NCI-H2081 treated with DMSO at 0.1 percent for 48 hours (cell line): ENCODE data around the gene PLXND1.

Source experiments
- DNase-seq: peaks from one replicate; lab custom pipeline; 2025; lab: John Stamatoyannopoulos, UW

The PLXND1 gene

DNA sequence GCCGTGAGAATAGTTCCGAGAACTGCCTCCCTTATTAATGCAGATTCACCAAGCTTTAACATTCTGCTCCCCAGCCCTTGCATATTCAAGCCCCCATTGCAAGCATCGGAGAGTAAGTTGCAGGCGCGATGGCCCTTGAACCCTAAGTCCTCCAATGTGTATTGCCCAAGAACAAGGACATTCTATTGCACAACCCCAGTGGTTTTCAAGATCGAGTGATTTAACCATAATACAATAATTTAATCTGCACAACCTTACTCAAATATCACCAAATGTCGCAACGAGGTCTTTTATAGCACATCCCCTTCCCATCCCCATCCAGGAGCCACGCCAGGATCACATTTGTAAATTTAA, 21.7 kb upstream of the PLXND1 start:
- no peak for DNase-seq

DNA sequence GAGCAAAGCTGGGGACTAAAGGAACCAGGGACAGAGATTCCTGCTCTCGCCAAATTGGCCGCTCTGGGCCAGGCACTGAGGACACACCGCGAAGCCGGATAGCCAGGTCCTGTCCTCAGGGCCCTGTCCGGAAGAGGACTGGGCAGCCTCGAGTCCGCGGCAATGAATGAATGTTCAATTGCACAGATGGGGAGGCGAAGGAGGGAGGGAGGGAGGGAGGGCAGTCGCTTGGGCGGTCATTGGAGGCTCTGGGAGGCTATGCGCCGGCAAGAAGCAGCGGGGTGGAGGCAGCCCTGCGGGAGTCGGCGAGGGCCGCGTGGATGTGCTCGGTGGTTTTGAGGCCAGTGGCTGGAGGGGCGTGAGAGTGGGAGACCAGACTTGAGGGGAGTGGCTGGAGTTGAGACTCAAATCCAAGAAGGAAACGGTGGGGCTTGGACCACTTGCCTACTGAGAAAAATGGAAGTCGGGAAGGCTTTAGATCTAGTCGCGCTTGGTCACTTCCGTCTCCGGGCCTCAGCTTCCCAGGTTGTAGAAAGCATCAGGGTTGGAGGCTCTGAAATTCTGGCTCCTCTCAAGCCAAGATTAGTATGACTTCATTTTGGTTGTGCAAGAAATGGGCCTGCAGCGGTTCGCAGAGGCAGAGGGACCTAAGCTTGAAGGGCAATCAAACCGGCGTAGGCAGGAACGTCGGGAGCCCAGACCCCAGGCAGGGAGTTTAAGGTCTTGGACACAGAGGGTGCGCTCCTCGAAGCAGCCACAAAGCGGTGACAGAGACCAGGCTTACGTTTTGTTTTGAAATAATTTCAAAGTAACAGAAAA, 21.1 kb upstream of the PLXND1 start:
- DNase-seq: no peak

DNA sequence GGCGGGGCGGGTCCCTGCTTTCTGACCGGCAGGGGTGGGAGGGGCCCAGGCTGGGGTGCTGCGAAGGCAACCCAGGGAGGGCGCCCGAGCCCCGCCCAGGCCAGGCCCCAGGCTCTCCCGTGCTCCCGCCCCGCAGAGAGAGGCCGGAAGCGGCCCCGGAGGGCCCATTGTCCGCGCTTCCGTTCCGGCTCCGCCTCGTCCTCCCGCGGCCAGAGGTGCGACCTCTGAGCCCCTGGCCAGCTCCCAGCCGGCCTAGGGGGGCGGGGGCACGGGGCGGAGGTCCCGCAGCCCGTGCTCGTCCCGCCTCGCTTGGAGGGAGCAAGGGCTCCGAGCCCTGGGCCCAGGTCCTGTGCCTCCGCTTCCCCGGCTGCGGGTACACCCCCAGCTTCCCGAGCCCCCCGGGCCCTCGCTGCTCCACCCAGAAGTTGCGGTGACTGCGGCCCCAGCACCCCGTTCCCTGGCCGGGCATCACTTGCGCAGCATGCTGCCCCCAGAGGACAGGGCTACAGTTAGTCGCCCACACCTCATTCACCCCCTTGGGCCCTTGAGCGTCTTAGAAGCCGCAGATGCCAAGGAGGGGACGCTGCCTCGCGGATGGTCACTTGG, 20.4 kb upstream of the PLXND1 start:
- DNase-seq: no peak

DNA sequence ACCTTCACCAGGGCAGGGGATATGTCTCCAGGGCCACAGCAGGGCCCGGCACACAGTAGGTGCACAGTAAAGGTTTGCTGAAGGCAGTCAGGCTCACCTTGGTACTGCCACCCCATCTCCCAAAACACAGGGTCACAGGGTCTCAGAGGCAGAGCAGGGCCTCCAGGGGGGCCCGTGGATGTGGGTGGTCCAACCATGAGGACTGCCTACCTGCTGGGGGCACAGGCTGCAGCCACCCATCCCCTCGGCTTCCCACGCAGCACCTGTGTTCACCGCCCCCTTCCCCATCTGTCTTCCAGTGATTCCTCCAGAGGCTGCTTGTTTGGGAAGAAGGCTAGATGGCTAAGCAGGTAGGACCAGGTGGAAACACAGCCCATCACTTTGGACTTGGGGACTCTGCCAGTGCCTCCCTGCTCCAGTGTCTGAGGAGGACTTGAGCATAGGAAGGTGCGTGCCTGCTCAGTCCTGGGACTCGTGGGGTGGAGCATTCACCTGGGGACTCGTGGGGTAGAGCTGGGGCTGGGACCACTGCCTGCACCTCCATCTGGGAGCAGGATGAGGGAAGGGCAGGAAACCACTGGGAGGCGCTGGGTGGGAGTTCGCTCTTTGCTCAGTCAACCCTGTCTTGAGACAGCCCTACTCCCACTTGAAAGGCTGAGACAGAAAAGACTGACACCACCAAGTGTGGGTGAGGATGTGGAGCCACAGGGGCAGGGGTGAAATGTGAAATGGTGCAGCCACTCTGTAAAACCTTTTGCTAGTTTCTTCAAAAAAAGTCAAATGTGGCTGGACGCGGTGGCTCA, 18.8 kb upstream of the PLXND1 start:
- no peak for DNase-seq

DNA sequence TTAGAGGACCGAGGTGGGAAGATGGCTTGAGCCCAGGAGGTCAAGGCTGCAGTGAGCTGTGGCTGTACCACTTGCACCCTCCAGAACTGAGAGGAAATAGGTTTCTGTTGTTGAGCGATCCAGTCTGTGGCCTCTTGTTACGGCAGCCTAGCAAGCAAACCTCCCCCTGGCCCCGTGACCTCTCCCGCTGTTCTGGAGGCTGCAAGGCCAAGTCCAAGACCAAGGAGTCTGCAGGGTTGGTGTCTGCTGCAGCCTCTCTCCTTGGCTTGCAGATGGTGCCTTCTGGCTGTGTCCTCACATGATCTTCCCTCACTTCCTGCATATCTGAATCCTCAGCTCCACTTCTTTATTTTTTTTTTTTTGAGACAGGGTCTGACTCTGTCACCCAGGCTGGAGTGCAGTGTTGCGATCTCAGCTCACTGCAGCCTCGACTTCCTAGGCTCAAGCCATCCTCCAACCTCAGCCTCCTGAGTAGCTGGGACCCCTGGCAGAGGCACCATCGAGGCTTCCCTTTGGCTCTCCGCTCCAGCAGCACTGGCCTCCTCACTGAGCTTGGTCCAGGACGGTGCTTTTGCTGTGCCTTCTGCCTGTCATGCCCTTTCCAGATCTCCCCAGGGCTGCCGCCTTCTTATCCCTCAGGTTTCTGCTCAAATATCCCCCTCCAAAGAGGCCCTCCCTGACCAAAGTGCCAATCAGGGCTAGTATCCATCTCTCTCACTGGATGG, 18.0 kb upstream of the PLXND1 start:
- no peak for DNase-seq

DNA sequence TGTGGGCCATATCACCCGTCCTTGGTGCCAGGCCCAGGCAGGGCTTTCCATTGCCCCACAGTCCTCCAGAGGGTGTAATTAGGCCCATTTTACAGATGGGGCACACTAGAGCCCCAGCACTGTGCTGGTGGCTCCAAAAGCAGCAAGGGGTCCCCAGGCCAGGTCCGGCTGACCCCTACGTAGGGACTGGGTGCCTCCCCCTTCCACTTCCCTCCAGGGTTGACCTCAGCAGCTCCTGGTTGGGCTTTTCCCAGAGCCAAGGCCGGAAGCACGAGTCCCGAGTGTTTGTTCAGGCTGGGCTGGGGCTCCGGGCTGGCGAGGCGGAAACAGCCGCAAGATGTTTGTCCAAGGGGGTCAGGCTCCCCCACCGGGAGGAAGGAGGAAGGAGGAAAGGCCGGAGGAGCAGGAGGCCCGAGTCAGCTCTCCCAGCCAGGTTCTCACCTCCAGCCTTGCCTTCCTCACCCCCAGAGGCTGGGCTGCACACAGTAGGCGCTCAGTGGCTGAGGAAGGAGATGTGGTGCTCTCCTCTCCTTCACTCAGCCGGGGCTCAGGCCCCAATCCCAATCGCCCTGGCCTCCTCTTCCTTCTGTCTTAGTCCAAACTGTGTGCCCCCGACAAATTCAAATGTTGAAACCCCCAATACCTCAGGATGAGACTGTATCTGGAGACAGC, 17.1 kb upstream of the PLXND1 start:
- no peak for DNase-seq

DNA sequence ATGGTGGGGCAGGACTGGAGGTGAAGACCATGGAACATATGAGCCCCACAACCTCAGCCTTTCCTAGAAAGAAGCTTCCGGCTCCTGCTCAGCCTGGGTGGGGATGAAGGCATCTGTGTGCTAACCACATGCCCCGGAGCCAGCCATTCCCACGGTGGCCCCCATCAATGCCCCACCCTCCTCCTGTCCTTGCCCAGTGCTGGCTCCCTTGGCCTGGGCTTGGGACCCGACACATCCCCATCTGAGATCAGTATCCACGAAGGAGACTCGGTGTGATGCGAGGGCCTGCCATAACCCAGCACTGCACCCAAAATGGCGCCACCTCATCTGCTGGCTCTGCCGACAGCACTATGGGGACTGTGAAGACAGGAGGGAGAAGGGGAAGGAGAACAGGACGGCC, 16.5 kb upstream of the PLXND1 start:
- no peak for DNase-seq

DNA sequence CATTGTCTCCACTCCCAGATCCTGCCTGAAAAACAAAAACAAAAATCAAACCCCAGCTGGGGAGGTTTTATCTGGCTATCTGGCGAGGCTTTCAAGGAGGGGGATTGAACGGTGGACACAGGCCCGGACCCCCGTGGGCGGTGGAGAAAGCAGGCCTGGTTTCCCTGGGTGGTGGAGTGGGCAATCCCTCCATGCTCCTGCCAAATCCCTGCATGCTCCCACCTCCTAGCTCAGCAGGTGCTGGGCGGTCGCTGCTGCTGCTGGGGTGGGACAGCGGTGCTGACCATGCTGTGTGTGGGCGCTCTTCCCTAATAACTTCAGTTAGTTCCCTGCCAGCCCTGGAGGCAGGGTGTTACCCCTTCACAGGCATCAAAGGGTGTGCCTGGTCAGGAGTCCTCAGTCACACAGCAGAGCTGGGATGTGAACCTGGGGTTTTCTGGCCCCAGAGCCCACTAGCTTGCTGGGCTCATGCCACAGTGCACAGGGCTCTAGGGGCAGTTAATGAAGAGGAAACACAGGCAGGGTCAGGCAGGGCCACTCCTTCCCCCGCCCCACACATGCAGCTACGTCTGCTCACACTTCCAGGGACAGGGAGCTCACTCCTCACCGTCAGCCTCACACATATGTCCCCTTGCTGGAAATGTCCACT, 15.9 kb upstream of the PLXND1 start:
- DNase-seq: no peak

DNA sequence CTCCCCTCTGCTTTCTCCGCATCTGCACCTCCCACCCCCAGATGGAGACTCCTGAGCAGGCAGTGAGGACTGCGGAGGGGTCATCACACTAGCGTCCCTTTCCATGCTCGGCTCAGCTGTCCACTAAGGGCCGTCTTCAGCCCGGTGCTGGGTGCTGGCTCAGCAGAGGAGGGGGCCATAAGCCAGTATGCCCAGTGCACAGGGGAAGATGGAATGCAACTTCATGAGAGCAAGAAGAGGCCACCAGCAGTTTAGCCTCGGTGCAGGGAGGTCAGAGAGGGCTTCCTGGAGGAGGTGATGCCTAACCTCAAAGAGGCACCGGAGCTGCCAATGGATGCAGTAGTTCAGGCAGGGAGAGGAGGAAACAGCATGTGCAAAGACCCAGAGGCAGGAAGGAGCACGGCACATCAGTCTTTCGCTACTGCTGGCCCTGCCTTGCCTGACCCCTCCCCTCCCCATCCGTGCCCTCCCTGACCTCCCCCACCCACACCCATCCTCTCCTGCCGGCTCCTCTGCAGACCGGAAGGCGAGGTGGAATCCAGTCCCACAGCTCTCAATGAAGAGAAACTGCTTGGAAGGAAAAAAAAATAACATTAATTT, 15.2 kb upstream of the PLXND1 start:
- no peak for DNase-seq

DNA sequence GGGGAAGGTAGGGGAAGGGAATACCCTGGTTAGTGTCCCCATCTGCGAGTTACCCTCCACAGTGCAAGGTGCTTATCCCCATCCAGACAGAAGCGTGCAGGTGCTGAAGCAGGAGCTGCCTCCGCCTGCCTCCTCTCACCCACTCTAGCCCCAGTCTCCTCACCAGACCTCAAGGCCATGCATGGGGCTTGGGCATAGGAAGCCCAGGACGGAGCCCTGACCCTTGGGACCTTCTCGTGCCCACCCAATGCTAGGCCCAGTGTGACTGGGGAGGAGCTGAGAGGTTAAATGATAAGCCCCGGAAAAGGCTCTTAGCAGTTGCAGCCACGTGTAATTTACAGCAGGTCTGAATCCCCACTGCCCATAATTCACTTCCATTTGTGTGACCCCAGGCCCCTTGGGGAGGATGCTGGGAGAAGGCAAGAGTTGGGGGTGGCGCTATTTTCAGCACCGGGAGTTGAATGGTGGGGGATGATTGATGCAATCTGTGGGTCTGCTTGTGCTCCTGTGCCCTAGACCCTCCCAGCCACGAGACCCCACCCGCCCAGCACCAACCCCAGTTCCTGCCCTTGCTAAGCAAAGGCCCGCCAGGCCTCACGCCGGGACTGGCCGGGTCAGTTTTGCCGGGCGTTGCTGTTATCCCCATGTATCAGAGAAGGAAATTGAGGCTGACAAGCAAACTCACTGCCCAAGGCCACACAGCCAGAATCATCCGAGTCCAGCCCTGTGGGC, 14.5 kb upstream of the PLXND1 start:
- DNase-seq: no peak

DNA sequence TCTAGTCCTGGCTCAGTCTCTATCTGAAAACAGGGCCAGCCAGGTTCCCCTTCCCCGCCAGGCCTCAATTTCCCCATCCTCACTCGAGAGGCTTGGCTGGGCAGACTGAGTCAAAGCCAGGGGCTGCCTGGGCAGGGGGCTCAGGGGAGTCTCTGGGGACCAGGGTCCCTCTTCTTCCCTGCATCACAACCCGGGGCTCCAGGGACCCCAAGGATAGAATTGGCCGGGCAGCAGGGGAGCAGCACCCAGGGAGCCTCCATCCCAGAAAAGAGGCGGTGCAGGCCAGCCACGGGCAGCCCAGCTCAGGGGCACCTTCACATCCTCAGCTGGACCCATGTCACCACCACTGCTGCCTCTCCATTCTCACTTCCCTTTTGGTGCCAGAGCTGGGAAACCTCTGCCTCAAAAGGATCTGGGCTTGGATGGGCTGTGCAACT, 13.3 kb upstream of the PLXND1 start:
- no peak for DNase-seq

DNA sequence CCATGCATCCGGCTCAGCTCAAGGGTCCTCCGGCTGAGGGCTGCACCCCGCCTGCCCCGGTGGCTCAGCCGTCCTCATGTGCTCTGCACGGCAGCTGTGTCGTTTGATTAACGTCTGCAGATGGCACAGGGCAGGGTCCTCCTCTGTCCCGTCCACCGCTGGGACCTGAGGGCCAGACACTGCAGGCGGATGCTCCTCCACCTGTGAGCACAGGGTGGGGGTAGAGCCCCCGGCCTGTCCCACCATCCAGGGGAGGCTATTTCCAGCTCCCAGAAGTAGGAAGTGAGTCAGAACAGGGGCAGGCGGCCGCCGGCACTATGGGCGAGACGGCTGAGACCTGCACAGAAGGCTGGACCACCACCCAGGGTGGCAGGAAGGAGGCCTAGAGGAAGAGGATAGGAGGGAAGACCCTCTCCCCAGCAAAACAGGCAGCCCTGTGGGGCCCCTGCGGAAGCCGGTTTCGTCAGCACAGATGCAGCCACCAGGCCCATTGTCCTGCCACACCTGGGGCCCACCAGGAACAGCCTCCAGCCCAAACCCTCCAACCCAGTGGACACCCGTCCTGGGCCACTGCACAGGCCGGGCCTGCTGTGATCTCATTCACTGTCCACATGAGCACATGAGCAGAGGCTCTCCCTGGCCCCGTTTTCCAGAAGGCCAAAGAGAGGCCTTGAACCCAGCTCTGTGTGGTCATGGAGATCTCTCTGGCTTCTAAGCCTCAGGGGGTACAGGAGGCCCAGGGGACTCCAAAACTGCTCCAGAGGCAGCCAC, 12.6 kb upstream of the PLXND1 start:
- DNase-seq: no peak

DNA sequence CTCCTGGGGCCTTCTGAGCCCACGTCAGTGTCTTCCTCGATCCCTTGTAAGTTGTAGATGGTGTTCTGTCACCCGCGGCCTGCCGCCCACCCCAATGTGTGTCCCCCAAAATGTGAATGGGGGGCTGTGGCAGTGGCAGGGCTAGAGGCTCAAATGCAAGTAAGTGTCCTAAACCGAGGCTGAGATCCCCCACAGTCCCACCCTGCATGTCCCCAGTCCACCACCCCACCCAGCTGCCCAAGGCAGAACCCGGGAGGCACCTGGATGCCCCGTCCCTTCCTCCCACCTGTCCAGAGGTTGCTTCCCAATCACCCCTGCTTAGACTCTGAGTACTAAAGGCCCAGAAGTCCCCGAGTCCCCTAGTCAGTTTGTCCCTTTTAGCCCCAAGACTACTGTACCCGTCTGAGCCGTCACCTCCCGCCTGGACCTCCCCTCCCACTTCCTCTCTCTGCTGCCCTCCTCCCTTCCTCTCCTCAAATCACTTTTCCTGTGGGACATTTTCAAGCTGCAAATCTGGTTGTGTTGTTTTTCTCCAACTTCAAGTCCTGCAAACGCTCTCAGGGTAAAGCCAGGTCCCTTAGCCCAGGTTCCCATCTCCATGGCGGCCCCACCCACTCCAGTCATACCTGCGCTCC, 11.8 kb upstream of the PLXND1 start:
- DNase-seq: no peak

DNA sequence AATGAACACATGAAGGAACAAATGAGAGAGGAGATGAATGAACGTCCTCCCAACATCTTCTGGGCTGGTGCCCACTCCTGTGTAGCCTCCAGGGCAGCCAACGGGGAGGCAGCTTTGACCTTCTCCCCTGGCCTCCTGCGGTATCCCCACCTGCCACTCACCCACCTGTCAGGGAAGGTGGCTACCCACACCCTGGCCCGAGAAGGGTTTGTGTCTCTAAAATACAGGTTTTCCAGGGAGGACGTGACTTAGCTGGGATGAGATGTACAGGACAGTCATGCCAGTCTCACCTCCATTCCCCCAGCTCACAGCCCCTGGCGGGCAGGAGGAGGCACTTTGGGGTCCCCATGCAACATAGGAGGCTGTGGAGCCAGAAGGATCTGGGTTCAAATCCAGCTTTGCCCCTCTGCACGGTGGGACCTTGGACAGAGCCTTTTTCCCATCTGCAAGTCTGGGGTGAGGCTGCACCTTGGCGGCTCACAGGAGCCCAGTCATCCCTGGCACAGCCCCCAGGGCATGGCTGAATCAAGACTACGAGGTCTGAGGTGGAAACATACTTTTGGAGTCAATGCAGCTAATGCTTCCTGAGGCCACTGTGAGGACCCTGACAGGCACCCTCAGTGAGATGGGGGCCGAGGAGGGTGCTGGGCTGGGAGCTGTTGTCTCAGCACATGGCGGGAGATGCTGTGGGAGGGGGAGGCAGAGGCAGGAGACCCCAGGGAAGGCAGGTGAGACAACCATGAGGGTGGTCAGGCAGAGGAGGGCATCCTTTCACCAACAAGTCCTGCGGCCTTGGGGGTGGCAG, 11.1 kb upstream of the PLXND1 start:
- DNase-seq: no peak

DNA sequence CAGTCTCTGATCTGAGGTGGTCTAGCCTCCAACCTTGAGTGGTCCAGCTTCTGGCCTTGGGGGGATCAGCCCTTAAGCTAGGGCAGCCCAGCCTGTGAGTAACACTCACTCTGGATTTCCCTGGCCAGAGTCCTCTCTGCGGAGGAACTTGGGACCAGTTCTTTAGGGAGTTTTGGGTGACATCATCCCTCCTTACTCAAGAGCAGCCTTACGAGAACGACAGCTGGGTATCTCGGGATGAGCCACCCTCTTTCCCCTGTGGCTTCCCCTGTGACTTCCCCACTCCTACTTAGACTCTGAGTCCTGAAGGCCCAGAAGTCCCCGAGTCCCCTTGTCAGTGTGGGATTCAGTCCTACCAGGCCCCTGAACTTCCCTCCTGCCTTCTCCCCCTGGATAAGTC, 10.2 kb upstream of the PLXND1 start:
- no peak for DNase-seq

DNA sequence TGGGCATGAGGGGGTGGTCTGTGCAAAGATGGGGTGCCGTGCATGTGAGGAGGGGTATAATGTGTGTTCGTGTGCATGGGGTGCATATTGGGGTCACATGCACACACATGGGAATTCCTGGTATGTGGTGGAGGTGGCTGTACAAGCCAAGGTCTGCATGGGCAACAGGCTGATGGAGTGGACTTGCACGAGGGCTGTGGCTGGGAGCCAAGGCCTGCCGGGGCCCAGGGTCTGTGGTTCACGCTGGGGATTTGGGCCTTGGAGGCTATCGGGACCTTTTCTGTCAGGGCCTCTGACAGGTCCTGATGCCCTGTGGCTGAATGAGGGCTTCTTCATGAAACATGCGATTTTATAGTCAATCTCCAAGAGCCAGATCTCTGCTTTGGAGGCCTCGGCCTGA, 9.8 kb upstream of the PLXND1 start:
- DNase-seq: no peak

DNA sequence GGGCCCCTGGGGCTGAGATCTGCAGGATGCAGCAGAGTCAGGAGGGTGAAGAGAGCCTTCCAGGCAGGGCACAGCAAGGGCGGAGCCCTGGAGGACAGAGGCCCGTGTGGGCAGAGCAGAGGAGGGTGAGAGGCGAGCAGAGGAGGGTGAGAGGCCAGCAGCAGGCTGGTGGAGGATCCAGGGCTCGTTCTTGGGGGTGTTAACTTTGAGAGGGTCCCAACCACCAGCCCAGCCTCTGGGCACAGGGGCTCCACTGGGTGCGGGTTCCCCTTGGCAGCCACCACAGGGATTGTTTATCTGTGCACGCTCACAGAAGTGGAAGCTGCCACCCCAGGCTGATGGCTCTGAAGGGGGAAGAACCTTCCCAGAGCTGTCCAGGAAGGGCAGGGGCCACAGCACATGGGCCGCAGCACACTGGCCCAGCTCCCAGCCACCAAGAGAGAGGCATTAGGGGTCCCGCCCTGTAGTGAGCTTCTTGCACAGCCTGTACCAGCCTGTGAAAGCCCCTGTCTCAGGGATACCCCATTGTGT, 9.3 kb upstream of the PLXND1 start:
- no peak for DNase-seq

DNA sequence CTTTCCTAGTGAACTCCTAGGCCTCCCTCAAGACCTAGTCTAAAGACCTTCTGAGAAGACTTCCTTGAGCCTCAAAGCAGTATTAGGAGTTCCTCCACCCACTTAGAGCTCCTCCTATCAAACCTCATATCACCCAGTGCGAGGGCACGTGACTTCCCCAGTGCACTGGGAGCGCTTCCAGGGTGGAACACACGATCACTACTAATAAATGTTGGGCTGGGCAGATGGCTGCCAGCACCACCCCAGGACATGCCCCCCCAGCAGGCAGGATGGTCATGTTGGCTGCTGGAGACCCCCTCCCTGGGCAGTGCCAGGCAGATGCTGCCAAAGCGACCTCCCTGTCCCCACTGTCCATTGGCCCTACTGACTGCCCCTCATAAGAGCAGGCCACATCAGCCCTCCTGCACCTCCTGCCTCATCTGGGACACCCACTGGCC, 8.5 kb upstream of the PLXND1 start:
- DNase-seq: no peak
